ENCODE data around the gene GPR158.

DNA sequence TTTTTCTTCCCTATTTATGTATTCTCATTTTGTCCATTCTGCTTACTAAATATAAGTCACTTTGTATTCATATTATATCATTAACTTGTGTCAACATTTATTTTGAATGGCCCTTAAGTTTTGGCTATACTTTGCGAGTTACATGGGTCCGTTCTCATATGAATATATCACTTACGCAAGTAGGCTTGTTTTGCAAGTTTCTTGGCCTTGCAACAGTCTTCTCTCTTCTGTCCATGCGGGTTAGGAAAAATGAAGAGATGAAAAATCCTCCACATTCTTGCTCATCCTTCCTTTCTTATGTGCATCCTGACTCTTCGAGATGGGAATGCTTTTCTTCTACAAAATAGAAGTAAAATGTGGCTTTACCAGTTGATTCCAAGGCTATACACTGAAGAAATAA is 82.8 kb downstream of the GPR158 start:
- TF ChIP-seq POLR2AphosphoS5 (IDR thresholded peaks at IDR 0.05; ENCODE audit: low read depth, low read length) (no peak), POLR2A (IDR thresholded peaks at IDR 0.05; ENCODE audit: low read depth, low read length) (no peak), TAF1 (IDR thresholded peaks at IDR 0.05; ENCODE audit: low read depth, low read length) (no peak), SPI1 (IDR thresholded peaks at IDR 0.05; ENCODE audit: low read depth, low read length) (no peak), POU2F2 (IDR thresholded peaks at IDR 0.05; ENCODE audit: low read depth, low read length) (no peak)
